K562 (cell line): Measurements from ENCODE around the gene SLC8A2. TPM values are rescaled to one million over a fixed set of nuclear protein-coding genes. Genes with fewer than 3 reads are reported as not detected.

Experiments
- ARHGAP35 ChIP-seq: fragments of 450-650 bp; IDR thresholded peaks from 2 replicates; pipeline ENCODE4 v1.6.1; 2018; ENCODE audit not compliant: partially characterized antibody
- BHLHE40 ChIP-seq: IDR thresholded peaks from 2 replicates; pipeline ENCODE4 v1.6.1; 2011; ENCODE audit warnings: low read length, improper control_type of control experiment
- CREB3L1 ChIP-seq: fragments of 450-650 bp; IDR thresholded peaks from 2 replicates; pipeline ENCODE4 v1.6.1; 2014; ENCODE audit warnings: low read depth, mild to moderate bottlenecking, moderate library complexity, borderline replicate concordance
- CREM ChIP-seq: IDR thresholded peaks from 2 replicates; pipeline ENCODE4 v1.6.1; 2014; ENCODE audit warnings: antibody characterized with exemption, low read depth
- DMBX1 ChIP-seq: fragments of 250-450 bp; sonication (Bioruptor Pico); IDR thresholded peaks from 2 replicates; pipeline ENCODE4 v1.8.0; 2022; ENCODE audit warnings: inconsistent platforms, mild to moderate bottlenecking, moderate library complexity, borderline replicate concordance
- E2F8 ChIP-seq: fragments of 450-650 bp; IDR thresholded peaks from 2 replicates; pipeline ENCODE4 v1.7.1; 2018; ENCODE audit warnings: mild to moderate bottlenecking, low read depth; ENCODE audit not compliant: partially characterized antibody
- FOXJ2 ChIP-seq: fragments of 200-800 bp; sonication (Bioruptor generic); IDR thresholded peaks from 2 replicates; pipeline ENCODE4 v1.6.1; 2016; ENCODE audit warnings: missing genetic modification characterization, missing compliant biosample characterization
- OTX1 ChIP-seq: fragments of 450-650 bp; formaldehyde crosslinking; IDR thresholded peaks from 2 replicates; pipeline ENCODE4 v1.4.0; 2022; ENCODE audit warnings: mild to moderate bottlenecking
- TFAM ChIP-seq: fragments of 250-450 bp; sonication (Bioruptor Pico); conservative IDR thresholded peaks from 2 replicates; pipeline ENCODE4 v1.5.0; 2021; ENCODE audit warnings: mild to moderate bottlenecking, moderate library complexity
- USF1 ChIP-seq: sonication (generic); formaldehyde crosslinking; IDR thresholded peaks from 2 replicates; pipeline ENCODE4 v1.9.0; 2022; ENCODE audit warnings: mild to moderate bottlenecking, missing genetic modification reagents
- ZBTB12 ChIP-seq: fragments of 250-450 bp; sonication (Bioruptor Pico); IDR thresholded peaks from 2 replicates; pipeline ENCODE4 v1.4.0; 2020
- ZNF121 ChIP-seq: sonication (generic); formaldehyde crosslinking; conservative IDR thresholded peaks from 2 replicates; pipeline ENCODE4 v1.8.0; 2022; ENCODE audit warnings: missing genetic modification reagents
- ZNF518B ChIP-seq: fragments of 250-450 bp; sonication (Bioruptor Pico); IDR thresholded peaks from 2 replicates; pipeline ENCODE4 v1.5.0; 2021; ENCODE audit warnings: mild to moderate bottlenecking, moderate library complexity
- ZNF740 ChIP-seq, 3 experiments: fragments of 200-800 bp in 1 of 3; sonication (Bioruptor generic) in 1 of 3; sonication (generic) in 1 of 3; formaldehyde crosslinking in 1 of 3; IDR thresholded peaks; 2 replicates each; pipeline versions ENCODE4 v1.6.1 to v1.8.0; 2016 to 2022; ENCODE audit warnings: mild to moderate bottlenecking in 2 of 3, missing compliant biosample characterization in 2 of 3, missing genetic modification characterization in 2 of 3, missing genetic modification reagents in 1 of 3
- polyA plus RNA-seq, 8 experiments: library from polyadenylated mRNA; depleted of rRNA in 4 of 8; stranded (reverse) in 5 of 8; unstranded in 3 of 8; fragments of >200 nt; fragmentation: Nextera tagmentation in 2 of 8; fragmentation: Illumina TruSeq in 1 of 8; extraction: Ambion mirVana in 2 of 8; extraction: Trizol in 1 of 8; gene quantifications; 2 replicates each; pipeline versions ENCODE4 v1.2.1 to v1.2.3, GENCODE V29; 2011 to 2014; ENCODE audit warnings: inconsistent platforms in 1 of 8, missing spikeins in 1 of 8
- total RNA-seq, 7 experiments: library from RNA; depleted of rRNA in 6 of 7; stranded (reverse); fragments of >200 nt in 6 of 7; fragmentation: Illumina TruSeq in 2 of 7; extraction: Trizol in 2 of 7; gene quantifications; 2 replicates each; pipeline versions ENCODE4 v1.2.1 to v1.2.3, GENCODE V29; 2011 to 2021; ENCODE audit warnings: low replicate concordance in 1 of 7

The SLC8A2 gene
- total and polyA plus RNA-seq, 9 of the 15 experiments (the other 6 are each of a cell fraction or from before 2014, with no cell fraction given), result 0.07 to 0.66 (median 0.24) TPM; not detected in 3

- TF ChIP-seq USF1, result 0 out of 2 replicates have a peak, but pooled peaks have one; percentile 33
- TF ChIP-seq DMBX1, result no peak
- TF ChIP-seq ZNF121 (CRISPR knock-in tag), result no peak
- TF ChIP-seq BHLHE40, result no peak
- peak; percentile 63; the same call in 1 of the 2 replicates for TF ChIP-seq OTX1 (CRISPR knock-in tag)
- no peak for TF ChIP-seq ZBTB12 (CRISPR knock-in tag)
- TF ChIP-seq CREB3L1, result no peak
- TF ChIP-seq FOXJ2, result no peak
- TF ChIP-seq ZNF740 (CRISPR knock-in tag; IDR thresholded peaks at IDR 0.05), result no peak
- TF ChIP-seq ZNF740 (tag; IDR thresholded peaks at IDR 0.05), result no peak
- TF ChIP-seq E2F8, result no peak
- no peak for TF ChIP-seq ZNF518B (CRISPR knock-in tag)
- peak; percentile 36 for TF ChIP-seq ARHGAP35
- no peak for TF ChIP-seq CREM
- TF ChIP-seq TFAM (CRISPR knock-in tag), result no peak
These were observed 44.2 kb downstream of the SLC8A2 start (continued) for GRCh38 chr19:47427241-47428176.
